DND-41 (cell line): ENCODE measurements around the gene HSPA4L.

Experiments used
- ATAC-seq: fragments of 200-7000 bp; cut with Tn5 transposase; 3 replicates; pipeline ENCODE4 v1.9.1; 2021; ENCODE audit warnings: low read depth; ENCODE audit not compliant: insufficient read depth
- DNase-seq: peaks from one replicate; pipeline ENCODE4 v3.0.0-alpha.2; 2020
- H2AFZ ChIP-seq: 2 replicates; pipeline ENCODE4 v1.6.0; 2012; ENCODE audit warnings: low read depth, low read length
- H3K27ac ChIP-seq: 2 replicates; pipeline ENCODE4 v1.5.1; 2012; ENCODE audit warnings: low read length, inconsistent platforms
- H3K27me3 ChIP-seq: fragments of 200-600 bp; sonication (generic); 2 replicates; pipeline ENCODE4 v1.6.0; 2012; ENCODE audit warnings: low read length, mild to moderate bottlenecking, inconsistent platforms; ENCODE audit not compliant: insufficient read depth, poor library complexity
- H3K36me3 ChIP-seq: 2 replicates; pipeline ENCODE4 v1.5.1; 2012; ENCODE audit warnings: low read length, inconsistent platforms; ENCODE audit not compliant: insufficient read depth
- H3K4me1 ChIP-seq: 2 replicates; pipeline ENCODE4 v1.5.1; 2012; ENCODE audit warnings: mild to moderate bottlenecking, low read length; ENCODE audit not compliant: insufficient read depth
- H3K4me2 ChIP-seq: 2 replicates; pipeline ENCODE4 v1.6.0; 2012; ENCODE audit warnings: mild to moderate bottlenecking, moderate library complexity, low read length, inconsistent platforms; ENCODE audit not compliant: insufficient read depth
- H3K4me3 ChIP-seq, 2 experiments: fragments of 200-600 bp in 1 of 2; shearing (Covaris generic) in 1 of 2; 2 replicates each; pipeline ENCODE4 v1.5.1; 2012 to 2016; ENCODE audit warnings: inconsistent platforms in 2 of 2, low read length in 2 of 2, mild to moderate bottlenecking in 2 of 2, low read depth in 1 of 2, moderate library complexity in 1 of 2
- H3K79me2 ChIP-seq: 2 replicates; pipeline ENCODE4 v1.6.0; 2012; ENCODE audit warnings: low read length, inconsistent platforms; ENCODE audit not compliant: insufficient read depth
- H3K9ac ChIP-seq: 2 replicates; pipeline ENCODE4 v1.6.0; 2012; ENCODE audit warnings: low read depth, mild to moderate bottlenecking, inconsistent platforms, low read length, moderate library complexity
- H3K9me3 ChIP-seq: 2 replicates; pipeline ENCODE4 v1.5.1; 2012; ENCODE audit warnings: low read length, moderate library complexity, mild to moderate bottlenecking, inconsistent platforms; ENCODE audit not compliant: insufficient read depth, severe bottlenecking
- H4K20me1 ChIP-seq: 2 replicates; pipeline ENCODE4 v1.6.0; 2012; ENCODE audit warnings: low read length; ENCODE audit not compliant: insufficient read depth
- EZH2 ChIP-seq: IDR thresholded peaks from 3 replicates; pipeline ENCODE4 v1.6.1; 2012; ENCODE audit warnings: borderline replicate concordance, low read depth, mild to moderate bottlenecking, moderate library complexity, low read length, inconsistent platforms; ENCODE audit not compliant: severe bottlenecking
- TF ChIP-seq, protein P1 (sequence below): IDR thresholded peaks from 2 replicates; pipeline ENCODE4 v1.5.1; 2012; ENCODE audit warnings: borderline replicate concordance, low read length, moderate library complexity, mild to moderate bottlenecking; ENCODE audit not compliant: poor library complexity, severe bottlenecking; ENCODE audit errors: extremely low read depth

The HSPA4L gene

DNA sequence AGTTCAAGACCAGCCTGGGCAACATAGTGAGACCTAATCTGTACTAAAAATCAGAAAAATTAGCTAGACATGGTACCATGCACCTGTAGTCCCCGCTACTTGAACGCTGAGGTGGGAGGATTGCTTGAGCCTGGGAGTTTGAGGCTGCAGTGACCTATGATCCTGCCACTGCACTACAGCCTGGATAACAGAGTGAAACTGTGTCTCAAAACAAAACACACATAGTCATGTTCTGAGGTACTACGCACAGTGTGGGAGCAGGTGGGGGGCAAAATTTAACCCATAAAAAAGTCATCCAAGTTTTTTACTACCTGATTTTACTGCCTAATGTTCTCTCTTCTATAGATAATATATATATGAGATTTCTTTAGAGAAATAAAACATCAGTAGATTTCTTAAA, 28.4 kb downstream of the HSPA4L start:
- DNase-seq (no peak), ATAC-seq (no peak)
- Histone ChIP-seq H3K9ac (no peak overlapping the region), H3K9me3 (no peaks in the 10 kb centered on the region), H2AFZ (no peak overlapping the region), H4K20me1 (no peaks in the 10 kb centered on the region), H3K4me1 (no peaks in the 10 kb centered on the region), H3K36me3 (no peaks in the 10 kb centered on the region), H3K4me2 (no peak overlapping the region), H3K79me2 (no peaks in the 10 kb centered on the region), H3K27me3 (peaks cover 3% of the 10 kb centered on the region), H3K4me3 (no peak overlapping the region), H3K27ac (no peak overlapping the region)
- TF ChIP-seq, protein P1, sequence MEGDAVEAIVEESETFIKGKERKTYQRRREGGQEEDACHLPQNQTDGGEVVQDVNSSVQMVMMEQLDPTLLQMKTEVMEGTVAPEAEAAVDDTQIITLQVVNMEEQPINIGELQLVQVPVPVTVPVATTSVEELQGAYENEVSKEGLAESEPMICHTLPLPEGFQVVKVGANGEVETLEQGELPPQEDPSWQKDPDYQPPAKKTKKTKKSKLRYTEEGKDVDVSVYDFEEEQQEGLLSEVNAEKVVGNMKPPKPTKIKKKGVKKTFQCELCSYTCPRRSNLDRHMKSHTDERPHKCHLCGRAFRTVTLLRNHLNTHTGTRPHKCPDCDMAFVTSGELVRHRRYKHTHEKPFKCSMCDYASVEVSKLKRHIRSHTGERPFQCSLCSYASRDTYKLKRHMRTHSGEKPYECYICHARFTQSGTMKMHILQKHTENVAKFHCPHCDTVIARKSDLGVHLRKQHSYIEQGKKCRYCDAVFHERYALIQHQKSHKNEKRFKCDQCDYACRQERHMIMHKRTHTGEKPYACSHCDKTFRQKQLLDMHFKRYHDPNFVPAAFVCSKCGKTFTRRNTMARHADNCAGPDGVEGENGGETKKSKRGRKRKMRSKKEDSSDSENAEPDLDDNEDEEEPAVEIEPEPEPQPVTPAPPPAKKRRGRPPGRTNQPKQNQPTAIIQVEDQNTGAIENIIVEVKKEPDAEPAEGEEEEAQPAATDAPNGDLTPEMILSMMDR, result no peak
- TF ChIP-seq EZH2, result no peak

DNA sequence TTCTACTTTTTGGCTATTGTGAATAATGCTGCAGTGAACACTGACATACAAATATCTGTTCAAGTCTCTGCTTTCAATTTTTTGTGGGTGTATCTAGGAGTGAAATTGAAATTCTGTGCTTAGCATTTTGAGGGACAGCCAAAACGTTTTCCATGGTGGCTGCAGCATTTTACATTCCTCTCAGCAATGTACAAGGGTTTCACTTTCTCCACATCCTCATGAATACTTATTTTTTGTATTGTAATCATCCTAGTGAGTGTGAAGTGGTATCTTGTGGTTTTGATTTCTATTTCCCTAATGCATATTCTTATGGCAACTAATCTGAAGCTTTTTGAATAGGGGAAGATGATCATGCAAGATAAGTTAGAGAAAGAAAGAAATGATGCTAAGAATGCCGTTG, 40.3 kb downstream of the HSPA4L start:
- no peaks in the 10 kb centered on the region for H3K4me1 ChIP-seq
- no peak overlapping the region for H2AFZ ChIP-seq
- TF ChIP-seq EZH2, result no peak
- TF ChIP-seq, protein P1, result no peak
- H4K20me1 ChIP-seq, result no peaks in the 10 kb centered on the region
- no peaks in the 10 kb centered on the region for H3K36me3 ChIP-seq
- no peak overlapping the region for H3K4me3 ChIP-seq
- ATAC-seq (no peak), DNase-seq (no peak)
- H3K79me2 ChIP-seq, result no peaks in the 10 kb centered on the region
- no peak overlapping the region for H3K27ac ChIP-seq
- H3K9me3 ChIP-seq, result no peaks in the 10 kb centered on the region
- H3K27me3 ChIP-seq, result no peaks in the 10 kb centered on the region
- H3K9ac ChIP-seq, result no peak overlapping the region
- H3K4me2 ChIP-seq, result no peak overlapping the region

DNA sequence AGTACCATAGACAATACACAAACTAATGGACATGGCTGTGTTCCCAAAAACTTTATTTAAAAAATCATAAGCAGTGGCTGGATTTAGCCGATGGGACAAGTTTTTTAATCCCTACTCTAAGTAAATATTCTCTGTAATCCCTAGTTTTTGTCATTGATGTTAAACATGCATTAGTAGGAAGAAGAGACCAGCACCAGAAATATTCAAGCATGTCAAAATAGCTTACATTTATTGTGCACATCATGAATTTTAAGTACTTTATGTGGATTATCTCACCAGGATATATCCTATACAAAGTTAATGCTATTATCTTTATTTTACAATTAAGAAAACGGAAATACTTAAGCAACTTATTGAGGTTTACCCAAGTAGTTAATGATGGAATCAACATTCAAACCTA, 46.0 kb downstream of the HSPA4L start:
- no peak for TF ChIP-seq EZH2
- TF ChIP-seq, protein P1, result no peak
- Histone ChIP-seq H3K79me2 (no peaks in the 10 kb centered on the region), H3K9me3 (no peaks in the 10 kb centered on the region), H3K4me1 (no peaks in the 10 kb centered on the region), H3K36me3 (no peaks in the 10 kb centered on the region), H3K4me2 (no peak overlapping the region), H3K27ac (no peak overlapping the region), H2AFZ (no peak overlapping the region), H3K4me3 (no peak overlapping the region), H3K27me3 (no peaks in the 10 kb centered on the region), H4K20me1 (no peaks in the 10 kb centered on the region), H3K9ac (no peak overlapping the region)
- ATAC-seq, result no peak
- DNase-seq, result no peak

DNA sequence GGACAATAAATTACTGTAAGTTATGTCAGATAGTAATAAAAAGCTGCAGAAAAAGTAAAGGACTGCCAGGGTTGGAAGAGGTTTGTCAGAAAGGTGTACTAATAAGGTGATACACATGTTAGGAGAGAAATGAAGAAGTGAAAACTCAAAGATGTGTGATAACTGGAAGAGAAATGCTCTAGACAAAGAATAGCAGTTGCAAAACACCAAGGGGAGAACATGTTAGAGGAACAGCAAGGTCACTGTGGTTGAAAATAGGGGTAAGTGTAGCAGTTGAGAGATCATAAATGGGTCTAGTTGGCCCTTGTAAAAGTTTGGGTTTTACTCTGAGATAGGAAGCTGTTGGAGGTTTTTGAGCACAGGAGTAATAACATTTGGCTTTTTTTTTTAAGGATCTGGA, 46.9 kb downstream of the HSPA4L start:
- TF ChIP-seq, protein P1, result no peak
- TF ChIP-seq EZH2, result no peak
- Histone ChIP-seq H3K9me3 (no peaks in the 10 kb centered on the region), H3K27ac (no peak overlapping the region), H3K4me3 (no peak overlapping the region), H3K79me2 (no peaks in the 10 kb centered on the region), H3K9ac (no peak overlapping the region), H3K4me2 (no peak overlapping the region), H3K36me3 (no peaks in the 10 kb centered on the region), H3K27me3 (no peaks in the 10 kb centered on the region), H4K20me1 (no peaks in the 10 kb centered on the region), H2AFZ (no peak overlapping the region), H3K4me1 (no peaks in the 10 kb centered on the region)
- DNase-seq, result no peak
- ATAC-seq, result no peak
